OCI-M1 (cell line): ENCODE measurements around the gene RABIF.

Experiments used
- DNase-seq: peaks from one replicate; lab custom pipeline; 2025; lab: John Stamatoyannopoulos, UW

The RABIF gene

DNA sequence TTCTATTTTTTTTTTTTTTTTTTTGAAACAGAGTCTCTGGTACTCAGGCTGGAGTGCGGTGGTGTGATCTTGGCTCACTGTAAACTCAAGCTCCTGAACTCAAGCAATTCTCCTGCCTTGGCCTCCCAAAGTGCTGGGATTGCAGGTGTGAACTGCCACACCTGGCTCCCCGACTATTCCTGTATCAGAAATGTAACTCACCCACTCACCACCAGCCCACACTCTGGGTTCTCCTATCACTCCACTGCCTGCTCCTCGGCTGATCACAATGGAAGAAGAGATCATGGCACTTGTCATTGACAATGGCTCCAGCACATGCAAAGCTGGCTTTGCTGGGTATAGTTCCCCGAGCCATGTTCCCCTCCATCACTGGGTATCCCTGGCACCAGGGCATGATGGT is 15.9 kb downstream of the RABIF start:
- DNase-seq: no peak

DNA sequence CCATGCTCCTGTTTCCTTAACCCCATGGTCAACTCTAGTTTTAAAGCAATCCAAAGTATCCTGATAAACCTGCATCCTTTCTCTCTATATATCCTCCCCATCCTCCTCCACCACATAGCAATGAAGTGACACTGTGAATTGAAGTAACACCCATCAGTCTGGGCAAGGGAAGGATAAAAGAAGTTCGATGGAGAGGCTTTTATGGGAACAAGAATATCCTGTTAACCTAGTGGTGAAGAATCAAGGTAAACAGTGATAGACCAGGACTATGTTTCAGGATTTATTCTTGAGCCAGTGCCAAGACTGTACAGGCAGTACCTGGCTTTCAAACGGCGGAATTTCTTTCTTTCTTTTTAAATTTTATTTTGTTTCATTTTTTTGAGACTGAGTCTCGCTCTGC is 17.6 kb downstream of the RABIF start:
- no peak for DNase-seq

- DNase-seq: no peak
Observed at GRCh38 chr1:202862679-202863560, 26.0 kb downstream of the RABIF start.

GRCh38 chr1:202861420-202862132 is 27.4 kb downstream of the RABIF start:
- peak; percentile 85 for DNase-seq

DNA sequence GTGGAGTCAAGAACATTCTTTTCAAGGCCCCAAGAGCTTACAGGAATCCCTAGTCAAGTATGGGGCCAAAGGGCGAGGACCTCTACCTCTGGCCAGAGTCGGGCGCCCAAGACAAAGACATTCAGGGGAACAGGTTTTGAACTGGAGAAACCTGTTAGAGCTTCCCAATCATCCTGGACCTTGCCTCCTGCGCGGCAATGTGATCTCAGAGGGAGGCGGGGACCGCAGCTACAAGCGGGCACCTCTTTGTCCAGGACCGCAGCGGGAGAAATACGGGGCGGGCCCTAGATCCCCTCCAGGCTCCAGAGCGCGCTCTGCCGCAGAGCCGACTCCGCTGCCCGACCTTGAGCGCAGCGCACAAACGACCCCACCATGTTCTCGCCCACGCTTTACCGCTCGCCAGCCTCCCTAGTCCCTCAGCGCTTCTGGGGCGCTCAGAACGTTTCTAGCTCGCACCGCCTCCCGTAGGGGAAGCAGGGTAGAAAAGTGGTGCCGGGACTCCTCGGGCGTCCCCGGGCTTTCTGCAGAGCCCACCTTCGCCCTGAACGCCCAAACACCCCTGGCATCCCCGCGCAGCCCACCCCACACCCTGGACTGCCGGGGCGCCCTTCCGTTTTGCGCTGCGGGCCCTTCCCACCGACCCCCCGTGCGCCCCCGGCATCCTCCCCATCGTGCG is 28.1 kb downstream of the RABIF start:
- DNase-seq: no peak

DNA sequence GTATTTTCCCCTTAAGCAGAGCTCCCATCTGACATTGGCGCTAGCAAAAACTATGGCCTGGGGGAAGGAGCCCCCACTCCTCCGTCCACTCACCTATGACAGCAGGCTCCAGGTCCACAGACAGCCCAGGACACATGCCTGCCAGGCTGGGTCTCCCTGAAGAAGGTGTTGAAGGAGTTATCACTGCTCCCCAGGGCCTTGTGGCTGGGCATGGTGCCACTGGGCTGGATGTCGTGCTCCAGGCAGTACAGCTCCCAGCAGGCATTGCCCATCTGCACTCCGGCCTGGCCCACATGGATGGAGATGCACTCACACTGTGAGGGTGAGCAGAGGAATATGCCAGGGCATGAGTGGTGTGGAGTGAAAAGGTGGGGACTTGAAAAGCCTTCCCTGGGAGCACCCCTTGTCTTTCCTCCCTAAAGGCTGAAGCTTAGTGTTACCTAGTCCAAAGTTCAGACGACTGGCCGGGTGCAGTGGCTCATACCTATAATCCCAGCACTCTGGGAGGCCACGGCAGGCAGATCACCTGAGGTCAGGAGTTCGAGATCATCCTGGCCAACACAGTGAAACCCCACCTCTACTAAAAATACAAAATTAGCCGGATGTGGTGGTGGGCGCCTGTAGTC is 30.0 kb downstream of the RABIF start:
- no peak for DNase-seq

DNA sequence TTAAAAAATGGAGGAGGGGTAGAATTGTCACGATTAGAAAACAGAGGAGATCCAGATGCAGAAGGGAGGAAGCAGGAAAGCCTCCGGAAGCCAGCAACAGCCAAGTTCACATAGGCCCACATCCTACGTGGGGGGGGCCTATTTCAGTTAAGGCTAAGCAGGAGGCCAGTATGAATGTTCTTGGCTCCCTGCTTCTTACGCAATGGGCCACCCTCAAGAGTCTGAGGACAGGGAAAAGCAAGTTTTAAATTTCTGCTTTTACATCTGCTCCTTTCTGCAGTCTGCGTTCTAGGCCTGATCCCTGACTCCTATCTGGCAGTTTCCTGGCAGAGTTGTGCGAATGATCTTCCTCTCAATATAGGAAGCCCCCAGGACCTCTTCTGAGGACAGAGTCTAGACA is 30.6 kb downstream of the RABIF start:
- DNase-seq: no peak

GRCh38 chr1:202857136-202857610 is 31.8 kb downstream of the RABIF start:
- DNase-seq: no peak

DNA sequence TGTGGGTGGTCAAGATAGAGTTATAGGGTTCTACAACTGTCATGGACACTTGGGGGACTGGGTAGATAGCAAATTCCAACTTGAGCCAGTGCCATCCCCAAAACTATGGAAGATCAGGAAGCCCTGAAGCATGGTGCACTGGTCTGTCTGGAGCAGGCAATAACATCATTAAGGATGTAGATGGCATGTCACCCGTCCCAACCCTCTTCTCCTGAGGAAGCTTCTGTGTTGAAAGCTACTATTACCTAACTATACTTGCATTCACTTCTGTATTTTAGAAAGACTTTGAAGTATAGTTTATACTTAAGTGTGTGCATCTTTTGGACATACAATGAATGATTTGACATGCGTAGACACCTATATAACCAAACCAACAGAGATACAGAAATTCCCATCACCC is 32.9 kb downstream of the RABIF start:
- no peak for DNase-seq

GRCh38 chr1:202854787-202855186 is 34.2 kb downstream of the RABIF start:
- no peak for DNase-seq

- peak; percentile 87 for DNase-seq
Observed at GRCh38 chr1:202852163-202852904, 36.6 kb downstream of the RABIF start.

GRCh38 chr1:202850593-202851362 is 38.2 kb downstream of the RABIF start:
- DNase-seq: no peak

- no peak for DNase-seq
Observed at GRCh38 chr1:202848191-202848542, 40.8 kb downstream of the RABIF start.

DNA sequence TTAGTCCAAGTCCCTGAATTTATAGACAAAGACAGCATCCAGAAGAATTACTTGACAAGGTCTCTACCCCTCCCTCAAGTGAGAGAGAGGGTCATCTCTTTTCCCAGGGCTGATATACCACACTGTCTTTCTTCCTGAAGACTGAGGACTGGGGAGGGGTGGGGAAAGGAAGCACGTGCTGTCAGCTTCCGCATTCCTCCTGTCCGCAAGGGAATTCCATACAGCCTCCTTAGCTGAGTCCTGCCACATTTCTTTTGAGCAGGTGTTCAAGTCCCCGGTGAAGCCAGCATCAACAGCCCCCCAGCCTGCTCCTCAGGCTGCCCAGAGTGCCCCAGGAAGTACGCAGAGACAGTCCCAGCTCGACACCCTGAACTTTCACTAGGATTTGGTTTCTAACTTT is 44.0 kb downstream of the RABIF start:
- DNase-seq: no peak

DNA sequence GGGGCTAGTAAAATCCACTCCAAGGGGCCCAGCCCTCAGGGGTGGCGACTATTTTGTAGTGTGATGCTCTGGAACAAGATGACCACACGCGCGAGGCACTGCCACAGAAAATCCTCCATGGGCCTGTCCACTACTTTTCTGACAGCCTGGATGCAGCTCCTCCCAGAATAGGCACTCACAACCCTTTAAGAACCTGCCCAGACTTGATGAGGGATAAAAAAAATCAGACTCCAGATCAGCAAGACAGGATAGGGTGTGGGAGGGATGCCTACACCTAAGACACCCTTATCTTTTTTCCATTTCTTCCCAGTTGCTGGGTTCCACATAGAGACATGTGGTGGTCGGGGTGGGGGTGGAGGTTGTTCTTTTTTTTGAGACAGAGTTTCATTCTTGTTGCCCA is 44.7 kb downstream of the RABIF start:
- no peak for DNase-seq

DNA sequence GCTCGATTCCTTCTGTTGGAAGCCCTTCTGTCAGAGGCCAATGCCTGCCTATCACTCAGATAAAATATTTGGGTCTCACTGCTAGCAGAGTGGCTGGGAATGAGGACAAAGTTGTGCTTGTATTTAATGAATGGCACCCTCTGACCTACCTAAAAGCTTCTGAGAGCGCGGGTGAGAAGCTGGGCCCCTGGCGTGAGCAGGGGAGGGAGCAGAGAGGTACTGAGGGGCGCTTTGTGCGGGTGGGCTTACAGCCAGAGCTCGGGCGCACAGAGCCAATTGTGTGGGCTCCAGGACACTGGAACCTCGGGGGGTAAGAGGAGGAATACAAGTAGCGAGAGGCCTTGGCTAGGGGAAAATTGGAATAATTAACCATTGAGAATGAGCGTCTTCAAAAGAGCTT is 45.9 kb downstream of the RABIF start:
- no peak for DNase-seq

DNA sequence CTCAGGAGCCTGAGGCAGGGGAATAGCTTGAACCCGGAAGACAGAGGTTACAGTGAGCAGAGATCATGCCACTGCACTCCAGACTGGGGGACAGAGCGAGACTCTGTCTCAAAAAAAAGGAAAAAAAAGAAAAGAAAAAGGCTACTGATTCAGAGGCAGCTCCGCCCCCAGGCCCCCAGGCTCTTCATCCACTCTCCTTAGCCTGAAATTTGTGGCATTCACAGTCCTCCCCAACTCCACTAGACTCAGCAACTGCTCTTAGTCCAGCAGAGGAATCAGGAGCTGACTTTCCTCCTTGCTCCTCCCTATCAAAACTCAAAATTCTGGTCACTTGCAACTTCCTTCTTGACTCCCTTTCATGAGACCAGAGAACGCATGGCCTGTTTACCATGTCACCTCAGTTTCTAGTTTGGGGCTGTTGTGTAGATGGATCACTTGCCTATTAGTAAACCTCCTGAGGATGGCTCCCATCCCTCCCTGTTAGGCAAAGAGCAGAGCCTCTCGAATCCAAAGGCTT is 51.1 kb downstream of the RABIF start:
- no peak for DNase-seq

DNA sequence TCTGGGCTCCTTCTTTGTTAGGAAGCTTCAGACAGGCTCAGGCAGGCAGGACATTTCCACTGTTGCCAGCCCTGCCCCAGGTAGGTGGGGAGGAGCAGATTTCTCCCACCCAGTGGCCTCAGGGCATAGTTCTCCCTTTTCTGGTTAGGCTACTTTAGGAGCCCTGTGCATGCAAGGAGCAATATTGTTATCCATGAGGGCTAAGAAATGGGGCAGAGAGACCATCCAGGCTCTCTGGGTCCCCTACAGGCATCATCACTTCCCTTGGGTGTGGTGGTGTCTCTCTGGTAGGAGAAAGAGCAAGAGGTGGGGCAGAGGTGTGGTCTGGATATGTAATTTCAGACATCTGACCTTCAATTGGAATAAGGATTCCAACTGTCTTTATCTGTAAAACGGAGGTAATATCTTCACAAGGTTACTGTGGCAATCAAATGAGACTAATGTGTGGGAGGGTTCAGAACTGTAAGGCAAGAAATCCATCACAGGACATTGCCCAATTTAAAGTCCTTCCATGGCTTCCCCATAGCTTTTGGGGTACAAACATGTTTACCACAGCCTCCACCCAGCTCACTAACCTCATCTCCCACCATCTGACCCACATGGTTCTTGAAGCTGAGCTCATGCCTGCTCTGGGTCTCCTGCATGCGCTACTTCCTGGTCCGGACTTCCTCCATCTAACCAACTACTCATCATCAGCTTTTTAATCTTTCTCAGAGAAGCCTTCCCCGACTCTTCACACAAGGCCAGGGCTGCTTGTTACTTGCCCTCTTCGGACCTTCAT is 52.1 kb downstream of the RABIF start:
- DNase-seq: no peak

DNA sequence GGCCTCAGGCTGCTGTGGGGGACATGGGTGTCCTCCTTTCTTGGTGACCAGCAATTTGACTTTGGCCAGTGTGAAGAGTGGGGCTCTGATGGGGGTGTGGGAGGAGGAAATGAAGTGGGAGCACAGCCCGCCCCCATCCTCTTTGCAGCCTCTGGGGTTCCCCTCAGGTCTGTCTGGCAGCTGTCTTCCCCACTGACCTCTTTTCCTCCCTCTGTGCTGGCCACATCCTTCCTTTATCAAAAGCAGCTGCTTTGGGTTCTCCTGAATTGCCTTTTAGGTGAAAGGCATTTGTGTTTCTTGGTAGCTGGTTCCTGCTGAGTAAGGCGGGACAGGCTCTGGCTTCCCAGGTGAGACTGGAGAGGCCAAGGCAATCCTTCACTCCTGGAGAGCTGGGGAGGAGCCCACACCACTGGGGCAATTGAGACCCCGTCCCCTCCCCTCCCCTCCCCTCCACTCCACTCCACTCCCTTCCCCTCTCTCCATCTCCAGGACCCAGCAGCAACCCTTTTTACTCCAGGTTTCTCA is 53.3 kb downstream of the RABIF start:
- no peak for DNase-seq
